ENCODE measurements around the gene NAP1L1.
A peak's percentile ranks its signal among the peaks of the same experiment; 100 is the strongest.

Gene NAP1L1

DNA sequence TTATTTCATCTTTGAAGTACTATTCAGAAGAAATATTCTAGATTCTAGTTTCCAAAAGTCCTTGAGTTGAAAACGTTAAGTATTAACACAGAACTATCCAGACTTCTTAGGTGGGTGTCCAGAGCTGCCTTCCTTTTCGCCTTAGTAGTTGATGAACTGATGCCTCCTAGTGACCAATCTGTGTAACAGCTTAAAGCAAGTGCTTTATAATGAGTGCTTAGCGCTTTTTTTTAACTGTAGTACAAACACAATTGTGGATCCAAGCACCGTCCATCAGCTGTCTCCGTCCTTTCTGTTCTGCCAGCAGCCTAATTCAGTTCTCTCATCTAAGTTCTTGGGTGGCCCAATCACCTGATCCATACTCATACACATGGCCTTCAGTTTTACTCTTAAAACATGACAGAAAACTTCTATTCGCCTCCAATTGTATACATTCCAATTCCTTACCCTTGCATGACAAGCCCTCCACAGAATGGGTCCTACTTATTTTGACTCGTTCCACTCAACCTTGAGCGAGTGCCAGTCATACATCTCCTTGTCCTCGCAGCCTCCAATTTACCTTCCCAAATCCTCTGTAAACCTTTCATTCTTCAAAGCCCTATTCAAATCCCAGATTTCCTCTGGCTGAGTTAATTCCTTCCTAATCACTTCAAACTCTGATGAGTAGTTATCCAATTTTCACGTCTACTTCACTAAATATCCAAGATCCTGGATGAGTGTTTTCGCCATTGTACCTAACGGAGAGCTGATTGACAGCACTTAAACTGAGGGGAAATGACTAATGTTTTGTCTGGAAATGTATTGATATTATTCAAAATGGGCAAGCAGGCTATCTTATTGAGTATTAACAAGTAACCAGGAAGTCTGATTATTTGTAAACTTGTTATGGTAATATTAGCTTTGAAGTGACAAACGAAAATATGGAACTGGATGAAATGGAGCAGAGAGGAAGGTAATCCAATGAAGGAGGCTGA, 47.1 kb downstream of the NAP1L1 start:
- peak; percentile 82 for DNase-seq

DNA sequence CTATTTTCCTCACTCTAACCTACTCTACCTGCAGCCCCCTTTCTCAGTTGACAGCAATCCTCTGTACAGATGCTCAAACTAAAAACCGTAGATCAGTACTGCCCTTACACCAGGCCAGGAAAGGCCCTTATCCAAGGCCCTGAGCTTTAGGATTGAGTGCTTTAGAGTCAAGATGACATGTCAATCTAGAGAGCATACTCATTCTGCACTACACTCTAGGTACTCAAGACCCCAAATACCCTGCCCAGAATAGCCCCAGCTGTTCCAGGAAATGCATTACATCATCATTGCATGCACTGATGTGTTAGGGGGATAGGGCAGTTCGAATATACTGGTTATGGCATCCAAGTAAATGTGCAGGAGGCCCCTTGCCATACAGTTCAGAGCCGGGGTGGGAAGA, 49.4 kb downstream of the NAP1L1 start:
- DNase-seq: no peak

DNA sequence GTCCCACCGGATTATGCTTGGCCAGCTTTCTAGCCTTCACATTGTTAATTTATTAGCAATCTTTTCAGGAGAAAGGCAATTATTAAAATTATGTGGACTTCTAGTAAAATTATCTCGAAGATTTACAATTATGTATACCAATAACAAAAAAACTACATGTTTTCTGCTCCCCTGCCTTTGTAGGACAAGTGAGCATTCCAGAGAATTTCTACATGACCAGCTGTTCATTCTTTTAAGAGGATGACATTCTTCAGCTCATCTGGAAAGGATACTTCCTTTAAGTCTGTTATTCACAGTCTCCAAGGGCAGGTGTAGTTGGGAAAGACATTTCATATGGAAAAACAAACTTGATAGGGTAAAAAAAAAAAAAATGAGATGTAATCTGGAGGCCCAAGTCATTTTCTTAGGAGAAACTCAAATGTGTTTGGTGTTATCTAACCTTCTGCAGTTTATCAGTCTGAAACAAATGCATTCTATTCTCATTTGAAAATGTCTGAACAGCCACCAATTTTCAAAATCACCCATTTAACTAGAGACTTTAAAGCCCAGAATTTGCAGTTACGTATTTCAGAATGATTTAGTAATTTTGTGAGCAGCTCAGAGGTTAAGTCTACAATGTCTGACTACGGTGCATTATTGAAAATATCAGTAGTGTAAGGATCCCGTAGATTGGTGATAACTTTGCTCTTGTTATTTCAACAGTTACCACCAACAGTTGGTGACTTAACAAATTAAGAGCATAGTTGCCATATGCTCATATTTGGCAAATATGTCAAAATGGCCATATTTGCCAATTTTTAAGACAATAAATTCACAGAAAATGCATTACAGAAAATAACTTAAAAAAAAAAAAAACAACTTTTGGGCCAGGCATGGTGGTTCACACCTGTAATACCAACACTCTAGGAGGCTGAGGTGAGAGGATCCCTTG, 51.1 kb downstream of the NAP1L1 start:
- no peak for DNase-seq

DNA sequence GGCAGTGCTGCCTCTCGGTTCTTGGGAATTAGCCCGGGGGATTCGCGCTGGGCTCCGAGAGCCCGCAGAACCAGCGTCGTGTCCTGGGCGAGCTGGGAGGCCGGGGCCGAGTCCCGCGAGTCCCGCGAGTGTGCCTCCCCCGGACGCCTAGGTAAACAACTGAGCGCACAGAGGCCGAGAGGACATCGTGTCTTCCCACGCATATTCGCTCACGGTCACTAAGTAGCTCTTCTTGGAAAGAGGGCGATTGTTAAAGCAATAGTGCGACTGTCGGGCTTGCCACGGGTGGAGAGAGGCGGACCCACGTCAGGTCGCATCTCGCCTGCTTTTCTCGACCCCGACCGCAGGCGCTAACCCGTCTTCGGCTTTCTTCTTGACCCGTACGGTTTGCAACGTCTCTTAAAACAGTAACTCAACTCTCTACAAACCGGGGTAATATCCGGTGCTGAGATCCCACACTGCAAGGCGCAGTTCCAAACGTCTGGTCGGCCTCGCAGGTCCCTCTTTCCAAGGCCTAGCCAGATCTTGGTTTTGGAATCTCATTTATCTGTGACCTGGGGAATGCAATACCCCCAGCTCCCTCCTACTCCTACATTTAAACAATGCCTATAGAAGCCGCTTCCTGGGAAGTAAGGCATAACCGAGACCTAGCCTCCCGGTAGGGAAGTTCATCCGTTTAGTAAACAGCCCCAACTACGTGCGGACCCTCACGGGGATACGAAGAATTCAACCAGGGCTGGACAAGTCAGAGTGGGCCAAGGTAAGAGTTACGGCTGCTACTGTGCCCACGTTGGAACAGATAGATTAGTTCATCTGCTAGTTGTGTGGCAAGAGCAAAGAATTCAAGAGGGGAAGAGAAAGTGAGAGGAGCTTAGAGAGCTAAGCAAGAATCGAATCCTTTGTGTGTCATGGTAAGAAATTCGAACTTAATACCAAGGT, 52.2 kb downstream of the NAP1L1 start:
- peak; percentile 44 for DNase-seq

DNA sequence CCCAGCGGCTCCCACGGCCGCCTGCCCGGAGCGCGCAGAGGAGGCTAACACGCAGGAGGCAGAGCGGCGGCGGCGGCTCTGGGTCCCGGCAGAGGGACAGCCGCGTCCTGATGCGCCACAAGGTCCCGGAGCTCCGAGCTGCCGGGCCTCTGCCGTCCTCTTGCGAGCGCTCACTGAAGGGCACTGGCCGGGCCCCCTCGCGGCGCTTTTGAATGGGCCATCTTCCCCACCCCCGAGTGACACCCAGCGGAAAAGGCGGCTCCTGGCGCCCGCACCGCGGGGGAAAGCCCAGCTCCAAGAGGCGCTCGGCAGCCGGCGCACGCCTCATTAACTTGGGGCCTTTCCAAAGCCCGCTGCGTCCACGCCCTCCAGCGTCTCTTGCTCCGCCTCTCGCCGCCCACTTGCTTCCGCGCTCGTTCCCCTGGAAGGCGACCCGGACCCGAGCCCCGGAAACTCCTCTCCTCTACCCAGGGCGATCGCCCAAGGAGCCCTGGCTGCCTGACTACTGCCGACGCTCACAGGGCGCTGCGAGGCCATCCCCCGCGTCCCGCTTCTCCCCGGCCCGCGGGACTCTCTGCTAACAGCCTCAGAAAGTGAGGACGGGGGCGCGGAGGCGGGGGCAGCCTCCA, 53.0 kb downstream of the NAP1L1 start, which contains the start of gene PHLDA1:
PHLDA1 (minus strand) TSS at position 363 of the 629 bp plus-strand sequence.
- peak; percentile 95 for DNase-seq

DNA sequence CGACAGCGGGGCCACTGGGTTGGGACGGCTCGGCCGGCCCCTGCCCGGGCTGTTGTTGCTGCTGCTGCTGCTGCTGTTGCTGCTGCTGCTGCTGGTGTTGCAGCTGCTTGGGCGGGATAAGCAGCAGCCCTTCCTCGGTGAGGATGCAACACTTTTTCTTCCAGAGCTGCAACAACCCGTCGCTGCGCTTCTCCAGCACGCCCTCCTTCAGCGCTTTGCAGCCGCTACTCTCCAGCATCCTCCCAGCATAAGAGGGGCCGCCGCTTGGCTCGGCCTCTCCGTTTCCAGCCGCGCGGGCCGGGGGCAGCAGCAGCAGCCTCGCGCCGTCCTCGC, 53.4 kb downstream of the NAP1L1 start:
- no peak for DNase-seq

DNA sequence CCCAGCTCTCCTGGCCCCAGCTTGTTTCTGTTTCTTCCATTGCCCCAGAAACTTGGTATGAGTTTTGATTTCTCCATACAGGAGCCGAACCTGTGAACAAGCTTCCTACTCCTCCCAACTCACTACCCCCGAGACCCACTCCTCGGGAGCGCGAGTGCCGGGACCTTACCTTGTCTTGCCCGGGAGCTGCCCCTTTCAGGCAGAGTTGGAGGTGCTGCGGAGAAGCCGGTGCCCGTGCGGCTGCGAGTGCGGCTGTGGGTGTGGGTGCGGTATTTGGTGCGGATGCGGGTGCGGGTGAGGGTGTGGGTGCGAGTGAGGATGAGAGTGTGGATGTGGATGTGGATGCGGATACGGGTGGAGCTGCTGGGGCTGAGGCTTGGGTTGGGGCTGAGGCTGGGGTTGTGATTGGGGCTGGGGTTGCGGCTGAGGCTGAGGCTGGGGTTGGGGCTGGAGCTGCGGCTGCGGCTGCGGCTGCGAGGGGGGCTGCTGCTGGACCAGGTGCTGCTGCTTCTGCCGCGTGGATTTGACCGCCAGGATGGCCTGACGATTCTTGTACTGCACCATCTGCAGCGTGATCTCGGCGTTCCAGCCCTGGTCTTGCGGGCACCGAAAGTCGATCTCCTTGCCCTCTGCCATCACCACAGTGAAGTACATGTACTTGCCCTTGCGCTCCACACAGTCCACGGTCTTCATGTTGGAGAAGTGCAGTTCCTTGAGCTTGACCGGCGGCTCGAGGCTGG, 54.0 kb downstream of the NAP1L1 start:
- DNase-seq: peak; percentile 70

DNA sequence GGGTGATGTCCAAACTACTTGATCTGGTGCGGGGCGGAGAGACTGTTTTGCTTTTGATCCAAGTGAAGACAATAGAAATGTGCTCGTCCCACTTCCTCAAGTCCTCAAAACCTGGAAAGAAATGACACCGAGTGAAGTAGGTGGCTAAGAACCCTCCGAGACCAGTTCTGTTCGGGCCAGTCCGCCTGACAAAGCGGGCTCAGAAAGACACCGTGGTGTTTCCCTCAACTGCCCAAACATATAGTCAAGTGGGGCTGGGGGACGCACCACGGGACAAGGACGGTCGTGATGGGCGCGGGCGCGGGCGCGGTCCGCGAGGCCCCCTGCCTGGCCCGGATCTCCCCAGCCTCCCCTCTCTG, 54.5 kb downstream of the NAP1L1 start:
- DNase-seq: no peak

DNA sequence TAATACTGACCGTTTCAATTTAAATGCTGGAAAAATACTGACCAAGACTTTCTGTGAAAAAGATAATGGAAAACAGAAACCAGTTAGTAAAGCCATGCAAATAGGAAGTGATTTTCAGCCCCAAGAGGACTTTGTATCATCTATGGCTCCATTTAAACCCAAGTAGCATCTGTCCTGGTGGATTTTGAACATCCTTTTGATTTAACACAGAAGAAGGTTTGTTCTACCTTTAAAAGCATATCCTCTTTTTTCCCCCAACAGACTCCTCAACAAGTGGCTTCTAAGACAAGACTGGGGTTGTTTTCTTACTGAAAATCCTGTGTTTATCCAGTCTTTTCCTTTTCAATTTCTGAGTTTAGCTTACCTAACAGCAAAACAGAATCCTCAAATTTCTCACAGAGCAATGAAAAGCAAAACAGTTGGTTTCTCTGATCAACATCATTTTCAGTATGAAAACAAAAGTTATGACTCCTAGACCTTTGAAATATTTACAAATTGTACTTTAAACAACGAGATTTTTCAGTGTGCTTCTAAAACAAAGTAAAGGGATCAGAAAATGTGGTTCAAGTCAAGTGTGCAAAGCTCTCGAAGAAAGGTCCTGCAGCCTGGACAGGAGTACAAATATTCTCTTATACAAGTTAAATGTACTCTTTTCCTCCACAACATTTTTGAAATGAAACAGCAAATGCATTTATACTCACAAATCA, 55.8 kb downstream of the NAP1L1 start:
- DNase-seq: no peak

DNA sequence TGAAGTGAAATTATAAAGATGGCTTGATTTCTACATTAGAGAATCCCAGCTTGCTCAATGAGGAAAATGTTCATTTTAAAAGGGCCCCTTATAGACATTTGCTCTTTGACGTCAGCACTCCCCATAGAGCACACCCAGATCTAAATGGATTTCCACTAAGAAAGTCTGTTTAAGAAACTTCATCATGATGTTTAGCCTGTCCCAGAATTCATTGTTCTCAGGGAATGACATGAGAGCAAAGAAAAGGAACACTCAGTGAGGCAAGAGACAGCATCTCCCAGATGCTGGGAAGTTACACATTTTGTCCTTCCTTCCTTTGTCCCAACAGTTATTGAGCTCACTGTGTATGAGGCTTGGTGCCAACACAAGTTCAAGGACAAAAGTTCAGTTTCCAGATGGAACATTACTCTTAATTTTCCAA, 57.8 kb downstream of the NAP1L1 start:
- no peak for DNase-seq

DNA sequence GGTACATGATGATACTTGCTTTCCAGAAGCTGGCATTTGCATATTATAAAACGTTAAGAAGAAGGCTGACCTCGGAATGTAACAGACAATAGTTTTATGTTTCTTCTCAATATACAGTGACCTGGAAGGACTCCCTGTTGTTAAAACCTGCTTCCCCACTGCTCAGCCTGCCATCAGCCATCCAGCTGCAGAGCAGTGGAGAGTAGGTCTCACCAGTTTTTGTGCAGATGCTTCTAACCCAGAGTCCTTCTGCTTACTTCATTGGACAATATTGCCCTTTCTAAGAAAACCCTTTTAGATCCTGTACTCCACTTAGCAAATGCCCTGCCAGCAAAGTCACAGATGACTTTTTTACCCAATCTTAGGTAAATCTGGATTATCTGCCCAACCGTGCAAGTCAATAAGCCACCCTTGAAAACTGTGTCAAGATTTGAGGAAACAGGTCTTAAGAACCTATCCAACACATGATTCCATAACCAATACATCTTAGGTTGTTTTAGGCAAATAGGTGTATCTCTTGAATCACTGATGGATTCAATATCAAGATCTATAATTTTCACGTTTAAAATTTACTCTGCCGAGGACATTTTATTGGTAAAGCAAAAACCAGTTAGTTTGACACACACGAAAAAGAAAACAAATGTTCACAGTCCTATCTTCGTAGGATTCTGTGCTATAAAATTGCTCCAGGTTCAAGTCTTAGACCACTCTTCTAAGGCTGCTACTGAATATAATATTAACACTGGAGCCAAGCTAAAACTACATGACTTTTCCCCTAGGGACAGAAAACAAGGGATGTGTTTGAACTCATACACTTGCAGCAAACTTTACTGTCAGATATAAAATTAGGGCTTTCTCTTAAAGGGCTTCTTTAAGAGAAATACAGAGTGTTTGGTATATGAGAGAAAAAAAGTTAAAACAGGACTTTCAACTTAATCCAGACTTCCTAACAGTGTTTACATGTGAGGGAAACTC, 58.6 kb downstream of the NAP1L1 start:
- DNase-seq: no peak

DNA sequence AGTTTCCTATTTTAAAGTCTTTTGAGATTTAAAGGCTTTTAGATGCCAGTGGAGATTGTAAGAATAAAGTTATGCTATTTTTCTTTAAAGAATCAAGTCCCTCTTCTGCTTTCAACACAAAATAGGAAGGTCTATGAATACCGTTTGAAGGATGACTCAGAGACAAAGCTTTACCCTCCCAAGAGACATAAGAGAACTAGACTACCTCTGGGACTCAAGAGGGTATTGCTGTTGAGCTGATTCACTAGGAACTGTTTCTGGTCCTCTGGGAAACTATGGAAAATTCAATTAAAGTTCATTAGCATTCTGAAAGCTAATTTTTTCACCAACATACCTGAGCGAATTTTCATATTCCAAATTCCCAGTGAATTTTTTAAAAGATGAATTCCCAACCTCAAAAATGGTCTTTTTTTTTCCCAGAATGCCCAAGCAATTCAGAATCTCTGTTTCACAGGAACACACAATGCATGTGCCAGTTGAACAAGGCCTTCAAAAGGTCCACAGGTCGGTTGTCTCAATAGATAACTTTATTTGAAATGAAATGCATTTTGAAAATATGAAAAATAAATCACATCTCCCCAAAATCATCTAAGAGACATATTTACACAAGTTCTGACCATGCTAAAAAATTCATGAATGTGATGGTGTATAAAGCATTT, 59.4 kb downstream of the NAP1L1 start:
- no peak for DNase-seq

DNA sequence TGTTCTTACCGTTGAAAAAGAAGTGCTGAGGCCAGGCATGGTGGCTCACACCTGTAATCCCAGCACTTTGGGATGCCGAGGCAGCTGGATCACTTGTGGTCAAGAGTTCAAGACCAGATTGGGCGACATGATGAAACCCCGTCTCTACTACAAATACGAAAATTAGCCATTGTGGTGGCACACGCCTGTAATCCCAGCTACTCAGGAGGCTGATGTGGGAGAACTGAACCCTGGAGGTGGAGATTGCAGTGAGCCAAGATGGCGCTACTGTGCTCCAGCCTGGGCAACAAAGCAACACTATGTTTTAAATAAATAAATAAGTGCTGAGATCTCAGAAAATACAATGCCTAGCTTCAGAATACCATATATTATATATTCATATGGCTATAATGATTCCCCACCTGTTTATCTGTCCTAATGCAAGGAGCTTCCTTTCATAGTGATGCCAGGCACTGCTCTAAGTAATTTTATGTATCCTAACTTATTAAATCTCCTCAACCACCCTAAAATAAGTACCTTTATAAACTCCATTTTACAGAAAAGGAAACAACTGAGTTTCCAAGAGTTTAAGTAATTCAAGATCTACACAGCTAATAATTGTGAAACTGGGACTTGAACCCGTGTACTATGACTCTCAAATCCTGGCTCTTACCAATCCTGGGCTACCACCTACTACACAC, 60.2 kb downstream of the NAP1L1 start:
- no peak for DNase-seq

DNA sequence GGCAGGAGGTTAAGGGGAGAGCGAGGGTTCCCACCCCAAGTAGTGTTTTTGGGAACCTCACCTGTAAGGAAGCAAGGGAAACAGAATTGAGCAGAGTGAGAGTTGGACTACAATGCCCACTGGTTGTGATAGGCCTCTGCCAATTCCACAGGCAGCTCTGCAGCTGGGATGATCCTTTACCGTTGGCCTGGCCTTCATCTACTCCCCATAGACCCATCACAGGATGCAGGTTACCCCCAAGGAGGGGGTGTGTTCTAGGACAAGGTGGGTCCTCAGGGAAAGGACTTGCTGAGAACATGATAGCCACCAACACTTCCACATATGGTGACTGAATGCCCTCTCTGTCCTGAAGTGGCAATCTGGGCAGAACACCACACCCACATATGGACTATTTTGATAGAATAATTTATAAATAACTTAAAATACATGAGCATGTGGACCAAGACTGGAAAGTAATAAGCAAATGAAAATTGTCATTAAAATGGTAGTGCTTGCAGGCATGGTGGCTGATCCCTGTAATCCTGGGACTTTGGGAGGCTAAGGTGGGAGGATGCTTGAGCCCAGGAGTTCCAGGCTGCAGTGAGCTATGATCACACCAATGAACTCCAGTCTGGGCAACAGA, 61.3 kb downstream of the NAP1L1 start:
- DNase-seq: no peak

DNA sequence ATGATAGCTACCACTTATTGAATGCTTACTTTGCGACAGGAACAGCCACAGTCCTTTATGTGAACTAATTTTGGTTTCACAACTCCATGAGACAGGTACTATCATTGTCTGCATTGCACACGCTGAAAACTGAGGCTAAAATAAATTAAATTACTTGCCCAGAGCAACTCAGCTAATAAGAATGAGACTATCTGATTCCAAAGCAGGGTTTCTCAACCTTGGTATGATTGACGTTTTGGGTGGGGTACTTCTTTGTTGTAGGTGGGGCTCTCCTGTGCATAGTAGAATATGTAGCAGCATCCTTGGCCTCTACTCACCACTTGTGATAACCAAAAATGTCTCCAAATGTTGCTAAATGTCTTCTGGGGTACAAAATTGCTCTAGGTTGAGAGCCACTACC, 62.0 kb downstream of the NAP1L1 start:
- no peak for DNase-seq

DNA sequence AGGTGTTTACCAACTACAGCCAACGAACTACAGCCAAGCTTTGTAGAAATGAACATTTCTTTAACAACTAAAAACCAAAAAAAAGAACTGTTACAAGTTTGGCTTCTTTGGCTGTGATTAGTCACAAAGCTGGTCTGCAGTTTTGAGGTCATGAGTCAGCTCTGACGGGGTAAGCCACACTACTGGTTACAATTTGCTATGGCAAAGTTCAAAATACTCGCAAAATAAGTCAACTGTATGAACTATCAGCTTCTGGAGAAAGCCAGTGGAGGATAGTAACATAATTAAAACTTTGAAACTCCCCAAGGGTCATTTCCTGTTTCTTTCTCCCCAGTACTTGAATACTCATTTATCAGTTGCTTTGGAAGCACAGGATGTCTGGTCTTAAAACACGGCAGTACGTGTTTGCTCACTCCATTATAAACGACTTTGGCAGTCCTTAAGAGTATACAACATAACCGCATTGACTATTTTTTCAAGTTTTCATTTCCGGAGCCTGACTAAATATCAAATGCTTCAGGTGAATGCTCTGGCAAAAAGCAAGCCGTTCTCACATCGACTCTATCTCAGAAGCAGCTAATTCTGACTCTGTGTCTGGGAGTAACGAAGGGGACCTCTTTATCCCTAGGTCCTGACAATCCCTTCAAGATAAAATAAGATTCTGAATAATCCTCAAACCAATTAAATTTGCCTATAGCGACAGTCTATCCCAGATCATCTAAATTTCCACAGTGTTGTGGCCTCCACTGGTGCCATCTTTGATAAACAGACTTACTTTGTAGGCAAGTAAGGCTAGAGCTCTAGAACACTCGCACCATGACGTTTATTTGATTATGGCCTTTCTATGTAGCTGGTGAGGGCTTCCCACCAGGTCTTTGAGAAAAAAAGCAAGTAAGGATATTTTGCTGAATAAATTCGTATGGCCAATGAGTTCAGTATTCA, 63.5 kb downstream of the NAP1L1 start:
- DNase-seq: peak; percentile 82

DNA sequence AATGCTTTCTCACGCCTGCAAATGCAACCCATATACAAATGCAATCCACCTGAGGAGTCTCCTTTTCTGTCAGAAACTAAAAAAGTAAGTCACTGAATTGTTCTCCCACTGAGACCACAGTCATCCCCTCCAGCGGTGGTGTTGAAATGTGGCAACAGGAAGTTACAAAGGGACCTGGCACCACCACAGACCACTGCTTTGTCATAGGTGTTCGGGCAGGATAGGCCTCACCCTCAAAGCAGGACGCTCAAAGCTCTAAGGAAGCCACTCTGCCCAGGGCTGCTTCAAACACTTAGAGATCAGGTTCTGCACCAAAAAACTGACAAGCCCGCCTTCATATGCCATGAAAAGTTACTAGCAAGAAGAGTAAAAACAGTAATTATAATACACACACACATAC, 64.2 kb downstream of the NAP1L1 start:
- DNase-seq: peak; percentile 82

Measured in CD4-positive, alpha-beta T cell treated with Interleukin-17A for 1 hour (primary cell).